GM19023 (cell line): ENCODE results near the gene DIDO1.
"Not testable (repeated sequence)": the region's sequence is repeated elsewhere in the genome, so short reads cannot be mapped to it uniquely, and the experiment has no call there.

Experiments used
- ATAC-seq: cut with Tn5 transposase; IDR thresholded peaks from one replicate; pipeline ENCODE4 v1.9.1; 2021; ENCODE audit warnings: mild to moderate bottlenecking, moderate library complexity; ENCODE audit not compliant: unreplicated experiment

DIDO1 gene

GRCh38 chr20:62929051-62929538, 2.8 kb upstream of the DIDO1 start:
- ATAC-seq: no peak

GRCh38 chr20:62928246-62928939, 2.1 kb upstream of the DIDO1 start:
- ATAC-seq: no peak

- no peak for ATAC-seq
Observed at GRCh38 chr20:62927128-62927705, 912 bp upstream of the DIDO1 start.

GRCh38 chr20:62925420-62926228, 681 bp downstream of the DIDO1 start:
- ATAC-seq: peak; percentile 21

GRCh38 chr20:62925076-62925419, 1.3 kb downstream of the DIDO1 start:
- ATAC-seq: no peak

- no peak for ATAC-seq
Observed at GRCh38 chr20:62924442-62925075, 1.7 kb downstream of the DIDO1 start.

- ATAC-seq: no peak
Observed at GRCh38 chr20:62923669-62924441, 2.5 kb downstream of the DIDO1 start.

GRCh38 chr20:62923059-62923668, 3.1 kb downstream of the DIDO1 start:
- not testable (repeated sequence) for ATAC-seq

GRCh38 chr20:62922451-62922921, 3.8 kb downstream of the DIDO1 start:
- ATAC-seq: no peak

- no peak for ATAC-seq
Observed at GRCh38 chr20:62921119-62921687, 5.1 kb downstream of the DIDO1 start.

GRCh38 chr20:62920039-62920645, 6.2 kb downstream of the DIDO1 start:
- ATAC-seq: no peak

- ATAC-seq: no peak
Observed at GRCh38 chr20:62918831-62919230, 7.5 kb downstream of the DIDO1 start.

- no peak for ATAC-seq
Observed at GRCh38 chr20:62918147-62918546, 8.2 kb downstream of the DIDO1 start.

- ATAC-seq: no peak
Observed at GRCh38 chr20:62917720-62918119, 8.6 kb downstream of the DIDO1 start.

- no peak for ATAC-seq
Observed at GRCh38 chr20:62916703-62917476, 9.4 kb downstream of the DIDO1 start.

- no peak for ATAC-seq
Observed at GRCh38 chr20:62914970-62915457, 11.3 kb downstream of the DIDO1 start.

- ATAC-seq: no peak
Observed at GRCh38 chr20:62914436-62914835, 11.9 kb downstream of the DIDO1 start.

GRCh38 chr20:62913043-62913630, 13.2 kb downstream of the DIDO1 start:
- no peak for ATAC-seq
